Astrocyte (in vitro differentiated cells and primary cell): Measurements from ENCODE around the gene TMEM45A. TPM values are rescaled to one million over a fixed set of nuclear protein-coding genes. Genes with fewer than 3 reads are reported as not detected.

Experiments used
- DNase-seq: peaks from one replicate; pipeline ENCODE4 v3.0.0-alpha.2; 2010; ENCODE audit warnings: low read depth
- FAIRE-seq: peaks from 2 replicates; lab custom pipeline; 2011; peaks lifted over from hg19 to GRCh38; lab: Jason Lieb, UNC
- H2AFZ ChIP-seq: 2 replicates; pipeline ENCODE4 v1.6.0; 2012; ENCODE audit warnings: low read depth, low read length, inconsistent platforms
- H3K27ac ChIP-seq: 2 replicates; pipeline ENCODE4 v1.5.1; 2011; ENCODE audit warnings: low read depth, low read length, inconsistent platforms
- H3K27me3 ChIP-seq: 2 replicates; pipeline ENCODE4 v1.6.0; 2011; ENCODE audit warnings: low read length, inconsistent platforms; ENCODE audit not compliant: insufficient read depth
- H3K36me3 ChIP-seq: 2 replicates; pipeline ENCODE4 v1.5.1; 2011; ENCODE audit warnings: low read length, inconsistent platforms; ENCODE audit not compliant: insufficient read depth
- H3K4me1 ChIP-seq: 2 replicates; pipeline ENCODE4 v1.5.1; 2011; ENCODE audit warnings: low read length, inconsistent platforms; ENCODE audit not compliant: insufficient read depth
- H3K4me2 ChIP-seq: 2 replicates; pipeline ENCODE4 v1.6.0; 2012; ENCODE audit warnings: low read length, inconsistent platforms
- H3K4me3 ChIP-seq: 2 replicates; pipeline ENCODE4 v1.5.1; 2011; ENCODE audit warnings: low read depth, mild to moderate bottlenecking, low read length, inconsistent platforms; ENCODE audit not compliant: insufficient read depth
- H3K79me2 ChIP-seq: 2 replicates; pipeline ENCODE4 v1.6.0; 2012; ENCODE audit warnings: mild to moderate bottlenecking, low read length, inconsistent platforms; ENCODE audit not compliant: insufficient read depth
- H3K9ac ChIP-seq: 2 replicates; pipeline ENCODE4 v1.6.0; 2012; ENCODE audit warnings: mild to moderate bottlenecking, low read length, inconsistent platforms
- H3K9me3 ChIP-seq: 2 replicates; pipeline ENCODE4 v1.5.1; 2012; ENCODE audit warnings: low read depth, mild to moderate bottlenecking, low read length, inconsistent platforms; ENCODE audit not compliant: insufficient read depth
- H4K20me1 ChIP-seq: 2 replicates; pipeline ENCODE4 v1.6.0; 2012; ENCODE audit warnings: low read length, inconsistent platforms; ENCODE audit not compliant: insufficient read depth
- H3K27ac Mint-ChIP-seq: one replicate; pipeline ENCODE4 v1.8.0; 2021; ENCODE audit warnings: mild to moderate bottlenecking, mixed read lengths; ENCODE audit not compliant: unreplicated experiment
- H3K27me3 Mint-ChIP-seq: one replicate; pipeline ENCODE4 v1.8.0; 2021; ENCODE audit warnings: low read depth, mixed read lengths; ENCODE audit not compliant: unreplicated experiment
- H3K36me3 Mint-ChIP-seq: one replicate; pipeline ENCODE4 v1.8.0; 2021; ENCODE audit warnings: low read depth, mixed read lengths; ENCODE audit not compliant: unreplicated experiment
- H3K4me1 Mint-ChIP-seq: one replicate; pipeline ENCODE4 v1.8.0; 2021; ENCODE audit warnings: low read depth, mixed read lengths; ENCODE audit not compliant: unreplicated experiment
- H3K4me3 Mint-ChIP-seq: one replicate; pipeline ENCODE4 v1.8.0; 2021; ENCODE audit warnings: mild to moderate bottlenecking, moderate library complexity, mixed read lengths; ENCODE audit not compliant: unreplicated experiment
- H3K9me3 Mint-ChIP-seq: one replicate; pipeline ENCODE4 v1.8.0; 2021; ENCODE audit warnings: mild to moderate bottlenecking, mixed read lengths; ENCODE audit not compliant: unreplicated experiment
- CTCF ChIP-seq: IDR thresholded peaks from 2 replicates; pipeline ENCODE4 v1.5.1; 2011; ENCODE audit warnings: low read depth, mild to moderate bottlenecking, inconsistent platforms, low read length, moderate library complexity; ENCODE audit not compliant: insufficient read depth
- EZH2 ChIP-seq: IDR thresholded peaks from 2 replicates; pipeline ENCODE4 v1.6.1; 2012; ENCODE audit warnings: mild to moderate bottlenecking, low read length, inconsistent platforms; ENCODE audit not compliant: insufficient read depth
- total RNA-seq: library from RNA; stranded (reverse); gene quantifications from 2 replicates; pipeline ENCODE4 v1.2.1, GENCODE V29; 2021

TMEM45A gene
- total RNA-seq, 1 donor from 2014 or later = 35.5 TPM

GRCh38 chr3:100532411-100532810 is 40.0 kb downstream of the TMEM45A start:
- H3K27ac ChIP-seq = no peak overlapping the region
- no peaks in the 10 kb centered on the region for H3K27me3 ChIP-seq
- Mint-ChIP-seq H3K4me3 (no peak overlapping the region), H3K9me3 (no peaks in the 10 kb centered on the region), H3K36me3 (peaks cover 4% of the 10 kb centered on the region), H3K27me3 (no peaks in the 10 kb centered on the region), H3K27ac (no peak overlapping the region), H3K4me1 (peaks cover 3% of the 10 kb centered on the region)
- no peaks in the 10 kb centered on the region for H3K9me3 ChIP-seq
- no peaks in the 10 kb centered on the region for H3K4me1 ChIP-seq
- H3K36me3 ChIP-seq = no peaks in the 10 kb centered on the region
- TF ChIP-seq CTCF (no peak), EZH2 (no peak)
- no peak overlapping the region for H2AFZ ChIP-seq
- FAIRE-seq = no peak
- no peak overlapping the region for H3K9ac ChIP-seq
- H3K4me3 ChIP-seq = no peak overlapping the region
- no peaks in the 10 kb centered on the region for H3K79me2 ChIP-seq
- no peaks in the 10 kb centered on the region for H4K20me1 ChIP-seq
- no peak for DNase-seq
- no peak overlapping the region for H3K4me2 ChIP-seq

- Mint-ChIP-seq H3K36me3 (peaks cover 7% of the 10 kb centered on the region), H3K9me3 (no peaks in the 10 kb centered on the region), H3K27ac (no peak overlapping the region), H3K27me3 (no peaks in the 10 kb centered on the region), H3K4me3 (no peak overlapping the region), H3K4me1 (peaks cover 3% of the 10 kb centered on the region)
- FAIRE-seq (no peak), DNase-seq (no peak)
- Histone ChIP-seq H3K27ac (no peak overlapping the region), H4K20me1 (no peaks in the 10 kb centered on the region), H3K27me3 (no peaks in the 10 kb centered on the region), H3K36me3 (no peaks in the 10 kb centered on the region), H2AFZ (no peak overlapping the region), H3K9ac (no peak overlapping the region), H3K4me3 (no peak overlapping the region), H3K9me3 (no peaks in the 10 kb centered on the region), H3K4me1 (no peaks in the 10 kb centered on the region), H3K4me2 (no peak overlapping the region), H3K79me2 (no peaks in the 10 kb centered on the region)
- no peak for TF ChIP-seq EZH2
- no peak for TF ChIP-seq CTCF
Observed at GRCh38 chr3:100533176-100533575, 40.8 kb downstream of the TMEM45A start.

GRCh38 chr3:100535610-100535943 is 43.2 kb downstream of the TMEM45A start:
- DNase-seq = no peak
- no peak overlapping the region for H3K4me2 ChIP-seq
- no peaks in the 10 kb centered on the region for H3K4me1 ChIP-seq
- no peak overlapping the region for H3K9ac ChIP-seq
- no peak for TF ChIP-seq CTCF
- TF ChIP-seq EZH2 = no peak
- no peak overlapping the region for H3K4me3 ChIP-seq
- H3K9me3 ChIP-seq = no peaks in the 10 kb centered on the region
- no peak overlapping the region for H3K27ac Mint-ChIP-seq
- no peaks in the 10 kb centered on the region for H3K36me3 ChIP-seq
- H3K9me3 Mint-ChIP-seq = no peaks in the 10 kb centered on the region
- FAIRE-seq = no peak
- H3K27me3 ChIP-seq = no peaks in the 10 kb centered on the region
- H2AFZ ChIP-seq = no peak overlapping the region
- no peaks in the 10 kb centered on the region for H3K79me2 ChIP-seq
- peaks cover 7% of the 10 kb centered on the region for H3K36me3 Mint-ChIP-seq
- H4K20me1 ChIP-seq = no peaks in the 10 kb centered on the region
- peaks cover 3% of the 10 kb centered on the region for H3K4me1 Mint-ChIP-seq
- H3K27ac ChIP-seq = no peak overlapping the region
- no peak overlapping the region for H3K4me3 Mint-ChIP-seq
- H3K27me3 Mint-ChIP-seq = no peaks in the 10 kb centered on the region
